Measurements from ENCODE around the gene DLG5. TPM values are rescaled to one million over a fixed set of nuclear protein-coding genes. Genes with fewer than 3 reads are reported as not detected.

DLG5 gene
- total and polyA plus RNA-seq, 10 of the 15 experiments (the other 5 are each of a cell fraction or from before 2014, with no cell fraction given): 0.18 to 6.6 (median 2.7) TPM

DNA sequence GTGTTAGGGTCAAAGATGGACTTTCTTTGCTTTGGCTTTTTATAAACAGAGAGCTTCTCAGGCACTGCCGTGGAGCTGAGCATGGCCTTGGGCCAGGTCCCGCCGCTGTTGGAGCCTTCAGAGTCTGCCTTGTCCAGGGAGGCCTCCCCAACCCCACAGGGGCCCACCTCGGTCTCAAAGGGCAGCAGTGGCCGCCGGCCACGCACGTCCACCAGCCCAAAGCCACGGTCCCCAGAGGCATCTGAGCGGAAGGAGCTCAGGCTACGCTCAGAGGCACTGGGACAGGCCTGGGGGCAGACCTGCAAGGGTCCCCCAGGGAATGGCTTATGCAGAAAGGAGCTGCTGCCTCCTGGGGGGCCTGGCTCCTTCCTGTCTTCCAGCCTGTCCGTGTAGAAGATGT lies 105.0 kb downstream of the DLG5 start (continued):
- TF ChIP-seq, protein P1, sequence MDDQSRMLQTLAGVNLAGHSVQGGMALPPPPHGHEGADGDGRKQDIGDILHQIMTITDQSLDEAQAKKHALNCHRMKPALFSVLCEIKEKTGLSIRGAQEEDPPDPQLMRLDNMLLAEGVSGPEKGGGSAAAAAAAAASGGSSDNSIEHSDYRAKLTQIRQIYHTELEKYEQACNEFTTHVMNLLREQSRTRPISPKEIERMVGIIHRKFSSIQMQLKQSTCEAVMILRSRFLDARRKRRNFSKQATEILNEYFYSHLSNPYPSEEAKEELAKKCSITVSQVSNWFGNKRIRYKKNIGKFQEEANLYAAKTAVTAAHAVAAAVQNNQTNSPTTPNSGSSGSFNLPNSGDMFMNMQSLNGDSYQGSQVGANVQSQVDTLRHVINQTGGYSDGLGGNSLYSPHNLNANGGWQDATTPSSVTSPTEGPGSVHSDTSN (IDR thresholded peaks at IDR 0.05; ENCODE audit: insufficient replicate concordance, low read depth, low read length): no peak

DNA sequence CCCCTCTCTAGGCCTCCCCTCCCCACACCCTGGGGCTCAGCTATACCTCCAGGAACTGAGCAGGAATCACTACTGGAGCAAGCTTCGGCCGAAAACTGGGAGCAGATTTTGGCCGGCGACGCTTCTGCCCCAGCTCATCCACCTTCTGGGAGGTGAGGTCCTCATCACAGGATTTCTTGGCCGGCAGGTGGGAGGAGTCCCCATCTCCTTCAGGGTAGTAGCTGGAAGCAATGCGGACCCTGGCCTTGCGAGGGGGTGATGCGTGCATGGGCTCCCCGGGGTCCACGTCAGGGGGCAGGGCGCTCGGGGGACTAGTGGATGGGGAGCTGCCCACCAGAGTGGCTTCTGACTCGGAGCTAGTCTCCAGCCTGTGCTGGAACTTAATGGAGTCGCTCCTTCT lies 105.5 kb downstream of the DLG5 start:
- Histone ChIP-seq H3K9ac (ENCODE audit: control insufficient read depth, insufficient read depth, low read length) (no peak overlapping the region), H3K4me3 (no peak overlapping the region), H3K9me3 (replicated peaks; ENCODE audit: control insufficient read depth, insufficient read depth, low read length) (no peaks in the 10 kb centered on the region), H3K36me3 (ENCODE audit: control insufficient read depth in 2 of 2, insufficient read depth in 2 of 2, low read length in 1 of 2) (peaks cover 0 to 4% of the 10 kb centered on the region in 2 experiments; a peak in 2 of 4 replicates), H3K4me1 (ENCODE audit: control insufficient read depth, insufficient read depth, low read length) (no peaks in the 10 kb centered on the region), H4K20me1 (ENCODE audit: control insufficient read depth, insufficient read depth) (no peaks in the 10 kb centered on the region), H3K27me3 (replicated peaks in 1 of 2; ENCODE audit: control insufficient read depth in 2 of 2, insufficient read depth in 2 of 2, low read length in 1 of 2) (no peaks in the 10 kb centered on the region), H3K79me2 (ENCODE audit: control insufficient read depth, insufficient read depth, low read length) (no peaks in the 10 kb centered on the region), H2AFZ (ENCODE audit: control insufficient read depth, low read depth, low read length) (no peak overlapping the region), H3K27ac (ENCODE audit: control insufficient read depth, insufficient read depth) (no peak overlapping the region), H3K4me2 (ENCODE audit: control insufficient read depth, insufficient read depth) (no peak overlapping the region)
- no TSS peak for BruUV-seq (replicated peaks)
- in situ Hi-C loops (cut with MboI): no loop called here
- ChIA-PET POLR2A (no interaction called here), RAD21 (ENCODE audit: unreplicated experiment) (no interaction called here), SMC1A (ENCODE audit: uncharacterized antibody, unreplicated experiment) (no interaction called here), CTCF (interaction anchor here (1.0 to 1.3 kb wide), 2 partner anchors 27 to 64 kb away, joined by 4 to 5 read pairs; no protein-coding TSS in a partner anchor)
- 85% methylated on average over 15 of the region's 15 CpGs for WGBS (ENCODE audit: insufficient coverage, insufficient replicate concordance, low lambda C conversion rate, missing lambda C conversion rate)
- TF ChIP-seq POU2F2 (IDR thresholded peaks at IDR 0.05; ENCODE audit: borderline replicate concordance, low read depth, low read length) (no peak), SP1 (IDR thresholded peaks at IDR 0.05; ENCODE audit: low read depth, low read length) (no peak), KAT2A (conservative IDR thresholded peaks at IDR 0.05; ENCODE audit: control insufficient read depth, low read depth, low read length) (no peak), RFX5 (IDR thresholded peaks at IDR 0.05; ENCODE audit: low read depth, low read length) (no peak), MEF2B (IDR thresholded peaks at IDR 0.05; ENCODE audit: partially characterized antibody, poor library complexity, severe bottlenecking) (no peak), CBFB (IDR thresholded peaks at IDR 0.05; ENCODE audit: low read depth) (no peak), SIX5 (IDR thresholded peaks at IDR 0.05; ENCODE audit: low read depth, low read length, severe bottlenecking) (no peak)
- TF ChIP-seq, protein P2, sequence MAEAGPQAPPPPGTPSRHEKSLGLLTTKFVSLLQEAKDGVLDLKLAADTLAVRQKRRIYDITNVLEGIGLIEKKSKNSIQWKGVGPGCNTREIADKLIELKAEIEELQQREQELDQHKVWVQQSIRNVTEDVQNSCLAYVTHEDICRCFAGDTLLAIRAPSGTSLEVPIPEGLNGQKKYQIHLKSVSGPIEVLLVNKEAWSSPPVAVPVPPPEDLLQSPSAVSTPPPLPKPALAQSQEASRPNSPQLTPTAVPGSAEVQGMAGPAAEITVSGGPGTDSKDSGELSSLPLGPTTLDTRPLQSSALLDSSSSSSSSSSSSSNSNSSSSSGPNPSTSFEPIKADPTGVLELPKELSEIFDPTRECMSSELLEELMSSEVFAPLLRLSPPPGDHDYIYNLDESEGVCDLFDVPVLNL (IDR thresholded peaks at IDR 0.05; ENCODE audit: low read depth, low read length): no peak
- TF ChIP-seq, protein P3, sequence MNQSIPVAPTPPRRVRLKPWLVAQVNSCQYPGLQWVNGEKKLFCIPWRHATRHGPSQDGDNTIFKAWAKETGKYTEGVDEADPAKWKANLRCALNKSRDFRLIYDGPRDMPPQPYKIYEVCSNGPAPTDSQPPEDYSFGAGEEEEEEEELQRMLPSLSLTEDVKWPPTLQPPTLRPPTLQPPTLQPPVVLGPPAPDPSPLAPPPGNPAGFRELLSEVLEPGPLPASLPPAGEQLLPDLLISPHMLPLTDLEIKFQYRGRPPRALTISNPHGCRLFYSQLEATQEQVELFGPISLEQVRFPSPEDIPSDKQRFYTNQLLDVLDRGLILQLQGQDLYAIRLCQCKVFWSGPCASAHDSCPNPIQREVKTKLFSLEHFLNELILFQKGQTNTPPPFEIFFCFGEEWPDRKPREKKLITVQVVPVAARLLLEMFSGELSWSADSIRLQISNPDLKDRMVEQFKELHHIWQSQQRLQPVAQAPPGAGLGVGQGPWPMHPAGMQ (IDR thresholded peaks at IDR 0.05; ENCODE audit: borderline replicate concordance): no peak
- TF ChIP-seq, protein P4, sequence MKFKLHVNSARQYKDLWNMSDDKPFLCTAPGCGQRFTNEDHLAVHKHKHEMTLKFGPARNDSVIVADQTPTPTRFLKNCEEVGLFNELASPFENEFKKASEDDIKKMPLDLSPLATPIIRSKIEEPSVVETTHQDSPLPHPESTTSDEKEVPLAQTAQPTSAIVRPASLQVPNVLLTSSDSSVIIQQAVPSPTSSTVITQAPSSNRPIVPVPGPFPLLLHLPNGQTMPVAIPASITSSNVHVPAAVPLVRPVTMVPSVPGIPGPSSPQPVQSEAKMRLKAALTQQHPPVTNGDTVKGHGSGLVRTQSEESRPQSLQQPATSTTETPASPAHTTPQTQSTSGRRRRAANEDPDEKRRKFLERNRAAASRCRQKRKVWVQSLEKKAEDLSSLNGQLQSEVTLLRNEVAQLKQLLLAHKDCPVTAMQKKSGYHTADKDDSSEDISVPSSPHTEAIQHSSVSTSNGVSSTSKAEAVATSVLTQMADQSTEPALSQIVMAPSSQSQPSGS (IDR thresholded peaks at IDR 0.05; ENCODE audit: low read length): no peak
- TF ChIP-seq, protein P5, sequence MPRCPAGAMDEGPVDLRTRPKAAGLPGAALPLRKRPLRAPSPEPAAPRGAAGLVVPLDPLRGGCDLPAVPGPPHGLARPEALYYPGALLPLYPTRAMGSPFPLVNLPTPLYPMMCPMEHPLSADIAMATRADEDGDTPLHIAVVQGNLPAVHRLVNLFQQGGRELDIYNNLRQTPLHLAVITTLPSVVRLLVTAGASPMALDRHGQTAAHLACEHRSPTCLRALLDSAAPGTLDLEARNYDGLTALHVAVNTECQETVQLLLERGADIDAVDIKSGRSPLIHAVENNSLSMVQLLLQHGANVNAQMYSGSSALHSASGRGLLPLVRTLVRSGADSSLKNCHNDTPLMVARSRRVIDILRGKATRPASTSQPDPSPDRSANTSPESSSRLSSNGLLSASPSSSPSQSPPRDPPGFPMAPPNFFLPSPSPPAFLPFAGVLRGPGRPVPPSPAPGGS (IDR thresholded peaks at IDR 0.05; ENCODE audit: borderline replicate concordance, insufficient read depth, low read depth, low read length, poor library complexity, severe bottlenecking): no peak
- intact Hi-C loops (cut with micrococcal nuclease; ENCODE audit: unreplicated experiment): no loop called here
- ATAC-seq: no peak
- DNase-seq (ENCODE audit: low read depth, low spot score): no peak
- no peak for FAIRE-seq
